Activated B cell treated with CpG ODN at 0.5 μM for 24 hours (primary cell): ENCODE measurements around the gene VWA8. TPM values are rescaled to one million over a fixed set of nuclear protein-coding genes. Genes with fewer than 3 reads are reported as not detected.

Experiments used
- ATAC-seq: fragments of 200-7000 bp; cut with Tn5 transposase; one replicate; pipeline ENCODE4 v1.10.0; 2021; ENCODE audit warnings: low read depth, mild to moderate bottlenecking, moderate library complexity
- CTCF ChIA-PET: fragments of 350-600 bp; sonication (Branson Sonifier 250); formaldehyde crosslinking; loops from one replicate; lab custom pipeline; 2021; ENCODE audit warnings: antibody characterized with exemption; lab: Charles Lee
- POLR2A ChIA-PET: fragments of 350-600 bp; sonication (Branson Sonifier 250); formaldehyde crosslinking; loops from one replicate; lab custom pipeline; 2021; ENCODE audit warnings: antibody characterized with exemption; lab: Charles Lee
- DNase-seq: peaks from one replicate; pipeline ENCODE4 v3.0.0; 2022
- H3K27ac Mint-ChIP-seq: one replicate; pipeline ENCODE4 v1.8.0; 2020; ENCODE audit warnings: mixed read lengths
- H3K27me3 Mint-ChIP-seq: one replicate; pipeline ENCODE4 v1.8.0; 2021; ENCODE audit warnings: mixed read lengths
- H3K36me3 Mint-ChIP-seq: one replicate; pipeline ENCODE4 v1.8.0; 2021; ENCODE audit warnings: low read depth, mixed read lengths
- H3K4me1 Mint-ChIP-seq: one replicate; pipeline ENCODE4 v1.8.0; 2021; ENCODE audit warnings: mixed read lengths
- H3K4me3 Mint-ChIP-seq: one replicate; pipeline ENCODE4 v1.8.0; 2020; ENCODE audit warnings: mild to moderate bottlenecking, mixed read lengths
- H3K9me3 Mint-ChIP-seq: one replicate; pipeline ENCODE4 v1.8.0; 2020; ENCODE audit warnings: mixed read lengths
- CTCF ChIP-seq: fragments of 200-600 bp; IDR thresholded peaks from one replicate; pipeline ENCODE4 v1.8.0; 2022; ENCODE audit warnings: antibody characterized with exemption, mild to moderate bottlenecking
- intact Hi-C: fragments of 100-400 bp; cut with micrococcal nuclease; formaldehyde crosslinking; loops from one replicate; pipeline ENCODE4 v1.15.1; 2024
- total RNA-seq: library from RNA; stranded (reverse); gene quantifications from 2 replicates; pipeline ENCODE4 v1.2.3, GENCODE V29; 2022

VWA8 gene
- total RNA-seq, 1 donor from 2014 or later = 21.7 TPM

DNA sequence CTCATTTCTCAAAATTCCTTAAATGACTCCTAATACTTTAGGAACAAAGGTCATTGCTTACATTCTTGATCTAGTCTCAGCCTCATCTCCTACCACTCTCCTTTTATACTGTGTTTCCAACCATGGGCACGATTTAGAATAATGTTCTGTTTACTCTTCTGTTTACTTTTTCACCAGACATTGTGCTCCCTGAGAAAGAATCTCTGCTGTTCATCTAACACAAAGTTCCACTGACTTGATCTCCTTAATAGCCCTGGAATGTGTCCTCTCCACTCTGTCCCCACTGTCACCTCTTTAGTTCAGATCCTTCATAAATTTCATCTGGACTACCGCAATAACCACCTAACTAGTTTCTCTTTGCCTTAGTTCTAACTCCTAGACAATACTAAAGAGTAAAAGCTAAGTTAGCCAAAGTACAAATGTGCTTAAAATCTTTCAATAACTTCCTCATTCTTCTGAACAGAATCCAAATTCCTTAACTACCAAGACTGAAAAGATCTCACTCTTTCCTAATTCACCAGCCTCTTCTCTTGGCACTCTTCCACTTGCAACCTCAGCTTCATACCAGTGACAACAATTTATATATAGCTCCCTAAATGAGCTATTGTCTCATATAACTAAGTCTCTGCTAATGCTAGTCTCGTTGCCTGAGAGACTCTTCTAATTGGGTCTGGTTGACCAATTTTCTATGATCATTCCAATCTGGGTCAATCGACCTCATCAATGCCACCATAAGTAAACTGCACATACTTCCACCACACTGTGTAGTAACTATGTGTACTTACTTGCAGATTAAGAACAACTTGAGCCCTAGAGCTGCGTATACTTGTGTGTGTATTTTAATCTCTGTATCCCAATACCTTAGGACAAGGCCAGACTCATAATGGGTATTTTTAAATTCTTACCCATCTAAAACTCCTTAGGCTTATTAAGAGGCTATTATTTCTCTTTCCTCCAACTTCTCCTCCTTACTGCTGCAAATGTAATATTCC, 179.9 kb downstream of the VWA8 start:
- Mint-ChIP-seq H3K36me3 (peaks cover 13% of the 10 kb centered on the region), H3K27ac (no peak overlapping the region), H3K9me3 (no peaks in the 10 kb centered on the region), H3K4me3 (no peak overlapping the region), H3K4me1 (no peaks in the 10 kb centered on the region), H3K27me3 (no peaks in the 10 kb centered on the region)
- ATAC-seq (no peak), DNase-seq (no peak)
- CTCF ChIA-PET = no interaction called here
- POLR2A ChIA-PET = no interaction called here
- no peak for TF ChIP-seq CTCF
- intact Hi-C loops = no loop called here

- ChIA-PET POLR2A (no interaction called here), CTCF (no interaction called here)
- TF ChIP-seq CTCF = no peak
- Mint-ChIP-seq H3K4me3 (no peak overlapping the region), H3K9me3 (no peaks in the 10 kb centered on the region), H3K4me1 (no peaks in the 10 kb centered on the region), H3K27me3 (no peaks in the 10 kb centered on the region), H3K27ac (no peak overlapping the region), H3K36me3 (peaks cover 24% of the 10 kb centered on the region)
- ATAC-seq (no peak), DNase-seq (no peak)
- intact Hi-C loops = no loop called here
Measured at GRCh38 chr13:41775251-41775650, 185.7 kb downstream of the VWA8 start.

DNA sequence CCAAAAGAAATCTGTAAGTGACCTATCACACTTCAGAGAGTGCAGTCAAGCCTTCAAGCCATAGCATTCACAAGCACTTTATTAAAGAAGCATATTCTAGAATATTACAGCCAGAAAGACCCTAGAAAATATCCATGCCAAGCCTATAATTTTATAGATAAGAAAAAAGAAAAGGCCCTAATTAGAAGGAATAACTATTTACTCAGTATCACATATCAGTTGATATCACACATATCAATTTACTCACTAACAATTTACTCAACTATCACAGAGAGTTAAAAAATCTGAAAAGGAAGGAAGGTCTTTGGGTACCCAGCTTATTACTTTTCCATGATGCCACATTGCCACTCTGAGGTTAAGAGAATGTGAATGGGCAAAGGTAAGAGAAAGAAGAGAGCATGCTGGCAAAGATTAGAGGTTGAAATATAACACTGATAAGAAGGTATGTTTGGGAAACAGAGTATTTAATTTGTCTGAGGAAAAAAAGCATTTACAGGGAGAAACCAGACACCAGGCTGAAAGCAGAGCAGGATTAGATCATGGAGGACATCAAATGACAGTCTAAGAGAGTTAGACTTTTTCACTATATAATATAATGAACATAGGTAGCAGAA, 186.2 kb downstream of the VWA8 start:
- Mint-ChIP-seq H3K4me3 (no peak overlapping the region), H3K4me1 (no peaks in the 10 kb centered on the region), H3K9me3 (no peaks in the 10 kb centered on the region), H3K27ac (no peak overlapping the region), H3K27me3 (no peaks in the 10 kb centered on the region), H3K36me3 (peaks cover 24% of the 10 kb centered on the region)
- CTCF ChIA-PET = no interaction called here
- intact Hi-C loops = no loop called here
- DNase-seq = no peak
- no peak for TF ChIP-seq CTCF
- no peak for ATAC-seq
- POLR2A ChIA-PET = no interaction called here

- Mint-ChIP-seq H3K4me3 (no peak overlapping the region), H3K27me3 (no peaks in the 10 kb centered on the region), H3K4me1 (no peaks in the 10 kb centered on the region), H3K36me3 (peaks cover 9% of the 10 kb centered on the region), H3K9me3 (no peaks in the 10 kb centered on the region), H3K27ac (no peak overlapping the region)
- no peak for DNase-seq
- POLR2A ChIA-PET = no interaction called here
- no peak for ATAC-seq
- CTCF ChIA-PET = no interaction called here
- intact Hi-C loops = no loop called here
- TF ChIP-seq CTCF = no peak
Measured at GRCh38 chr13:41767801-41768200, 193.1 kb downstream of the VWA8 start.

GRCh38 chr13:41766439-41766838, 194.5 kb downstream of the VWA8 start:
- Mint-ChIP-seq H3K4me1 (no peaks in the 10 kb centered on the region), H3K27ac (no peak overlapping the region), H3K9me3 (no peaks in the 10 kb centered on the region), H3K36me3 (peaks cover 9% of the 10 kb centered on the region), H3K27me3 (no peaks in the 10 kb centered on the region), H3K4me3 (no peak overlapping the region)
- intact Hi-C loops = no loop called here
- DNase-seq (no peak), ATAC-seq (no peak)
- no peak for TF ChIP-seq CTCF
- ChIA-PET CTCF (no interaction called here), POLR2A (no interaction called here)
